Hematopoietic multipotent progenitor cell treated with erythropoietin and hydrocortisone succinate and interleukin-3 and kit ligand, for 15 days (in vitro differentiated cells): ENCODE measurements around the gene ZNF354C.

ENCODE experiments used
- DNase-seq: peaks from one replicate; pipeline ENCODE4 v3.0.0-alpha.2; 2015; ENCODE audit warnings: low spot score

Gene ZNF354C

GRCh38 chr5:179113945-179114641 lies 53.9 kb downstream of the ZNF354C start:
- no peak for DNase-seq

GRCh38 chr5:179114756-179115155 lies 54.6 kb downstream of the ZNF354C start:
- no peak for DNase-seq

GRCh38 chr5:179115307-179115706 lies 55.1 kb downstream of the ZNF354C start:
- no peak for DNase-seq

DNA sequence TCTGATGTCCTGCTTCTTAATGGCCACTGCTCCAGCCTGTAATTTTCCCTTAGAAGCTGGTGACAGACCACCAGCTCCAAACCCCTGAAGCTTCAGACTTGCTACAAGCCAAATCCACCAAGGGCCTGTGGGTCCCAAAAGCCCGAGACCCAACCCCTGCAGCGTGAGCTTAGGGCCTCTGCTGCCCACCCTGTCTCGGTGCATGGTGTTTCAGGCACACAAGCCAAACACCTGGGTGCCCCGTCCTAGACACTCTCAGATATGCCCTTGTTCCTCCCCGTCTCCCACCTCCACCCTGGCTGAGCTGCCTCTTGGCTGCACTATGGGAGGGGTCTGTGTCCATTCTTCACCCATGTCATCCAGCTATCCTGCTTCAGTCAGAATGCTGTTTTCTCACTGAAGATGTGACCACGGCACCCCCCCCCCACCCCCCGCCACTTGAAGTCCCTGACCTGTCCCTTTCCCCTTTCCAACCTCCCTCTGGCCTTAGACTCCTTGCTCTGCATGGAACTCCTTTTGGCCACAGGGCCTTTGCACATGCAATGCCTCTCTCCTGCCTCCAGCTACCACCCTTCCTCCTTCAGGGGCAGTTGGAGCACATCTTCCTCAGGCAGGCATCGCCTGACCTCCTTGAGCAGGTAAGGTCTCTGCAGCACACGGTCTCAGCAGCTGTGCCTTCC lies 55.8 kb downstream of the ZNF354C start:
- no peak for DNase-seq

GRCh38 chr5:179118338-179118737 lies 58.2 kb downstream of the ZNF354C start:
- no peak for DNase-seq

- DNase-seq = no peak
Observed at GRCh38 chr5:179118756-179119414, 58.7 kb downstream of the ZNF354C start.

GRCh38 chr5:179119415-179120170 lies 59.4 kb downstream of the ZNF354C start:
- DNase-seq = no peak

- no peak for DNase-seq
Observed at GRCh38 chr5:179120421-179120861, 60.3 kb downstream of the ZNF354C start.

GRCh38 chr5:179120951-179121666 lies 60.9 kb downstream of the ZNF354C start:
- DNase-seq = no peak

DNA sequence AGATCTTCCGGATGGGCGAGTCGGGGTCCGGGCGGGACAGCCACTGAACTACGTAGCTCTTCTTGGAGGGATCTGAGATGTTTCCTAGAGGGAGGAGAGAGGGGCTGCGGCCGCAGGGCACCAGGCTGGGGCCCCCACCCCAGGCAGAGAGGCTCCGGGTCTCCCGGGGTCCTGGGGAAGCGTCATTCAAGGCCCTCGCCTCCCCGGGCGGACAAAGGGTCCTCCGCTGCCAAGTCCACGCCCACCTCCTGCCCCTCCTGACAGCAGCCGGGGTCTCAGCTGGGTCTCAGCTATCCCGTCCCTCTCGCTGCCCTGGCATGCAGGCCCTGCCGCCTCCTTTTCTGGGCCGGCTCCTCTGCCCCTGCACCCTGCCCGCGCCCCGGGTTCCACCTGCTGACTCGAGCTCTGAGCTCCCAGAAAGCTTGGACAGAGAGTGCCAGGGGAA lies 61.5 kb downstream of the ZNF354C start:
- no peak for DNase-seq

DNA sequence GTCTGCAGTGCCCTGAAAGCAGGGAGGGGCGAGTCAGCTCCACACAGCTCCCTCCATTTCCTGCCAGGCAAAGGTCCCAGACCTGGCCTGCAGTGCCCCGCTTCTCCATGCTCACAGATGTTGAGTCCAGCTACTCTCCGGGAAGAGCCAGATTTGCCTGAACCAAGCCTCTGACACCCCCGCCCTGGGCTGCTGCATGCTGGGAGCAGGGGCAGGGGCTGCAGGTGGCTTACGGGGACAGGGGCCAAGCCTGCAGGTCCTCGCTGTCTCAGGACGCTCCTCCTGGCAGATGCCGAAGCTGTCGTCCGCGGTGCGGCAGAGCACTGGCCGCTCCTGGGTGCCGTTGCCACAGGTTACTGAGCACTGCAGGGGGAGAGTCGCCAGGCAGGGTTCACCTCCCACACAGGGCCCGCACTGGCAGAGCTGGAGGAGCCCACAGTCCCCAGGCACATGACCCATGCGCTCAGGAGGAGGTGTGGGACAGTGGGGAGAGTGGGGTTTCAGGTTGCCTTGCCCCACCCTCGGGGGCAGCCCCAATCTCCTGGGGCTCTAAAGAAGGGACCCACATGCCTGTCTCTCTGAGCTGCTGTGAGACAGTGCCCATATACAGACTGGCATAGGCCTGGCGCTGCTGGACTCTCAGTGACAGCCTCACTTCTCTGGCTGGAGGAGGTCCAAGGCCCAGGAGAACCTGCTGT lies 62.4 kb downstream of the ZNF354C start:
- DNase-seq = no peak

DNA sequence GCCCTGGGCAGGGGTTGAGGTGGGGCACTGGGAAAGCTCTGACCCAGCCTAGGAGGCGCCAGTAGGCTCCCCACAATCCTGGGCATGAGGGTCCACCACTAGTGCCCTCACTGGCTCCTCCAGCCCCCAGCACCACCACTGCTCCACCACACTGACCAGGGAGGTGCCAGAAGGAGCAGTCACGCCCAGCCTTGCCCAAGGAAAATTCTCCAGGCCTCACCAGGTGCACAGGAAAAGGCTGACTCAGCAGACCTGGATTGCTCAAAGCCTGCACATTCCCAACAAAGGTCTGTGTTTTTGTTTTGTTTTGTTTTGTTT lies 62.9 kb downstream of the ZNF354C start:
- DNase-seq = no peak

GRCh38 chr5:179123491-179124272 lies 63.5 kb downstream of the ZNF354C start:
- DNase-seq = no peak

DNA sequence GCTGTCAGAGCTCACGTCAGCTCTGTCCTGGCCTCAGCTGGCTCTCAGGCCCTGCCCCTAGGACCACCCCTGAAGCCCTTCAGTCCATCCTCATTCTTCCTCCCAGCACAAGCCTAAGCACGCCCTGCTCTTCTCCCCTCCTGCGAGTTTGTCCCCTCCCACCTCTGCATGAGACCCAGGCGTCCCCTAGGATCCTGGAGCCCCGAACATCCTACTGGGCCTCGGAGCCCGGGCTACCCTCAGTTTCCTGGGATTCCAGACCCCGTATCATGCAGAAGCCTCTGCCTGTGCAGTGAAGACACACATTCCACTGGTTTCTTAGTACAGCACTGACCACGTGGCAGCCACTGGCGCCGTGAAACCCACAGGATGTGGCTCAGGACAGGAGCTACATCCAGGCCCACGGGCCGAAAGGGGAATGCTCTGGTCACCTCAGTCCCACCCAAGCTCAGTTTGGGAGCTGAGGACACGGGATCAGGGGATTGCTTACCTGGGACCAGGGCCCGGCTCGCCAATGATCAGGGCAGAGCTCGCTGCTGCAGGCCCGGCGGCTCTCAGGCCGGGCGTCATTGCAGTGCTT lies 64.2 kb downstream of the ZNF354C start:
- no peak for DNase-seq

- no peak for DNase-seq
Observed at GRCh38 chr5:179124853-179125788, 64.9 kb downstream of the ZNF354C start.

DNA sequence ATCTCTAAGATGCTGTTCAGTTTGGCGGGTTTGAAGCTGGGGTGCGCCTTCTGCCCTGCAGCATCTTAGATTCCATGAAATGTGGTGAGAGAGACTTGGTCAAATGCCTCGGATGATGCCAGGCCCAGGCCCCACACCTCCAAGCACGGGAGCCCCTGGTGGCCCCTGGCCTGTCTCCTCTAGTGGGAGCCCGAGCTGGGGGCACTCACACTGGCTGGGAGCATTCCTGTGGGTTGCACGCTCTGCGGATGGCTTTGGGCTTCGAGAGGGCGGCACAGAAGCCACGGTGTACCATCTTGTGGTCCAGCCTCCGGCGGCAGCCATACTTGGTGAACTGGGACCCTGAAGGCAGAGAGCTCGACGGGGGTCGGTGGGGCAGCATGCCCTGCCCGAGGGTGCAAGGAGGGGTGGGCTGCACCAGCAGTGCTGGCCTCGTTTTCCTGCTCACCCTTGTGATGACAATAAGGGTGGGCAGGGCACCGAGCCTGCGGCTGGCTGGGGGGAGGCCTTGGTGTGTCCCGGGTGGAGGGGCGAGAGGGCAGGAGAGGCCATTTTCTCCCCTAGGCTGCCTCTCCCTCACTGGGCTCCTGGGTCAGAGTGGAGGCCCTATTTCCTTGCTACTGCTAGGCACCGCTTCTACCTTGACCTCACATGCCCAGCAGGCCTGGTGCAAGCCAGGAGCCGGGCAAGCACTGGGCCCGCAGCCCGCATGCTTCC lies 65.8 kb downstream of the ZNF354C start:
- DNase-seq = no peak

- DNase-seq = no peak
Observed at GRCh38 chr5:179126506-179126991, 66.4 kb downstream of the ZNF354C start.
